DOHH2 (cell line): ENCODE measurements around the gene FOSL2.

ENCODE experiments used
- CTCF ChIP-seq: fragments of 200-600 bp; sonication (generic); IDR thresholded peaks from one replicate; pipeline ENCODE4 v1.5.1; 2014; ENCODE audit warnings: antibody characterized with exemption, mild to moderate bottlenecking, low read depth, low read length; ENCODE audit not compliant: poor library complexity, severe bottlenecking
- EZH2phosphoT487 ChIP-seq: fragments of 200-600 bp; sonication (generic); IDR thresholded peaks from 2 replicates; pipeline ENCODE4 v1.6.1; 2017; ENCODE audit warnings: borderline replicate concordance, mild to moderate bottlenecking, antibody characterized with exemption, low read length, moderate library complexity, mixed read lengths

GRCh38 chr2:28352104-28352503 is 40.6 kb upstream of the FOSL2 start:
- TF ChIP-seq CTCF (no peak), EZH2phosphoT487 (no peak)
